Stimulated activated CD4-positive, alpha-beta T cell treated with anti-CD3 and anti-CD28 coated beads, Interleukin-2, amount 100 ng/mL, for 4 hours (primary cell): ENCODE data around the gene HES4.
A peak's percentile ranks its signal among the peaks of the same experiment; 100 is the strongest.

Experiments used
- DNase-seq: peaks from one replicate; pipeline ENCODE4 v3.0.0-alpha.2; 2020; ENCODE audit warnings: low read depth

Gene HES4

DNA sequence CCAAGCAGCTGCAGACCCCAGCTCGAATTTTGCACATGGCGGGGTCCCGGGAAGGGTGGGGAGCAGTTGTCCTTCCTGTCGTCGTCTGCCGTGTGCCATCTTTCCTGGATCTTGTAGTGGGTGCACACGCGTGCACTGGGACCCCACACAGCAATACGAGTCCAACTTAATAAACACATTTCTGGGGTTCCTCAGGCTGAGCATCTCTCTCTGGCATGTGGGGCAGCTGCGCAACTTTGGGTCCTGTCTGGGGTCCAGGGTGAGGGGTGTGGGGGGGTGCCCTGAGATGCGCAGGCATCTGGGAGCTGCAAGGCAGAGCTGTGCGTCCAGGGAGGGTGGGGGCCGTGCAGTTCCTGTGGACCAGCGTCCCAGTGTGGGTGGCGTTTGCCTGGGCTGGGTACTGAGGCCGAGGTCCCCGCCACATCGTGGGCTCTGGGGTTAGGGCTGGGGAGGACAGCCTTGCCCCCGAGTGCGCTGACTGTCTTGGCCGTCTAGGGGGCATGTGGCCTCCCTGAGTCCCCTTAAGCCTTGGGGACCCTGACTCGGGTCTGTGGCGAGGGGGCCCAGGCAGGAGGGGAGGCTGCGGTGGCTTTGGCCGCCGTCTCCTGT, 34.3 kb downstream of the HES4 start:
- no peak for DNase-seq

DNA sequence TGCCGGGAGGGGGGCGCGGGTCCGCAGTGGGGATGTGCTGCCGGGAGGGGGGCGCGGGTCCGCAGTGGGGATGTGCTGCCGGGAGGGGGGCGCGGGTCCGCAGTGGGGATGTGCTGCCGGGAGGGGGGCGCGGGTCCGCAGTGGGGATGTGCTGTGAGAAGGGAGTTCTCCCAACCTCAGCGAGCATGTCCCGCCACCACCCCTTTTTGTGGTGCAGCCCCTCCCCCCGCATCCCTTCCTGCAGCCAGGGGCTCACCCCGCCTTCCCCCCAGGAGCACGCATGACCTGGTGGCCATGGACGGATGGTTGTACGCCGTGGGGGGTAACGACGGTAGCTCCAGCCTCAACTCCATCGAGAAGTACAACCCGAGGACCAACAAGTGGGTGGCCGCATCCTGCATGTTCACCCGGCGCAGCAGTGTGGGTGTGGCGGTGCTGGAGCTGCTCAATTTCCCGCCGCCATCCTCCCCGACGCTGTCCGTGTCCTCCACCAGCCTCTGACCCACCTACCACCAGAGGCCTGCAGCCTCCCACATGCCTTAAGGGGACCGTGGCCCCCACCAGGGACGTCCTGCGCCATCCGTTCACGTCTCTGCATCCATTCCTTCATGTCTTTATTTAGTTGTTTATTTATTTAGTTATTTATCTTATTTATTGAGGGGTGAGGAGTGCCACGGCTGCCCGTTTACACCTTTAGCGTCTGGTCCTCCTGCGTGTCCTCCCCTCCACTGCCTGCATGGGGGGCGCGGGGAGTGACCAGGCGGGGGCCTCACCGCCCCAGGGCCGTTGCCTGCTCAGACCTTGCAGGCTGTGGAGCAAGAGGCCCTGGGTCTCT, 35.0 kb downstream of the HES4 start:
- DNase-seq, result no peak

GRCh38 chr1:963746-964525, 36.0 kb downstream of the HES4 start:
- no peak for DNase-seq

DNA sequence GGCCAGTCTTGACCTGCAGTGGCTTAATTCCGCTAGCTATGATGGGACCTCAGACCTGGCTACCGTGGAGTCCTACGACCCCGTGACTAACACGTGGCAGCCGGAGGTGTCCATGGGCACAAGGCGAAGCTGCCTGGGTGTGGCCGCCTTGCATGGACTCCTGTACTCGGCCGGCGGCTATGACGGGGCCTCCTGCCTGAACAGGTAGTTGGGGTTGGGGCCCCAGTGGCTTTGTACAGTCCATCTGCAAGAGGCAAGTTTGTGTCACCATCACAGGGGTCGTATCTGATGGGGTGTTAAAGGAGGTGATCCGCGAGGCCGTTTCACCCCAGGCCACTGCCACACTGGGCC, 36.6 kb downstream of the HES4 start:
- no peak for DNase-seq

GRCh38 chr1:962381-963300, 37.3 kb downstream of the HES4 start:
- DNase-seq, result no peak

GRCh38 chr1:961132-961669, 38.7 kb downstream of the HES4 start:
- no peak for DNase-seq

- DNase-seq, result peak; percentile 72
These were observed 39.4 kb downstream of the HES4 start, which contains the start of gene KLHL17 for GRCh38 chr1:960363-961131. KLHL17 (plus strand) TSS chr1:960584; CDS start chr1:960694, 110 bp downstream.

GRCh38 chr1:959731-960362, 40.0 kb downstream of the HES4 start:
- DNase-seq, result no peak

- DNase-seq, result peak; percentile 94
These were observed 40.8 kb downstream of the HES4 start, which contains the start of gene NOC2L for GRCh38 chr1:958823-959730. NOC2L (minus strand) TSS chr1:959256; CDS start chr1:959240, 16 bp downstream.

- DNase-seq, result no peak
These were observed 43.3 kb downstream of the HES4 start for GRCh38 chr1:956636-957035.

DNA sequence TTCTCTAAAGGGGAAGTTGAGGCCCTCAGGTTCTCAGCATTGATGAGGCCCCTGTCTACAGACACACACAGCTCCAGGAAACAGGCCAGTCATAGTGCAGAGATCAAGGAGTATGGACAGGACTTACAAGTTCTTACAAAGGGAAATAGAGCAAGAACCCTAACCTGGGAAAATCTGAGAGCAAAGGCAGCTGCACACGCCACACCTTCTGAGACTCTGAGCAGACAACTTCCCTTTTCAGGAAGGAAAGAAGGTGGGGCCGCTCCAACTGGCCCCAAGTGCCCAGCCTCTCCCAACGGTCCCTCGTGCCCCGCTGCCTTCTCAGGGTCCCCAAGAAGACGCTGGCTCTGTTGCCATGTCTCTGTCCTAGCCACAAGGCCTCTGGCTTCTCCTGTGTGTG, 44.4 kb downstream of the HES4 start:
- DNase-seq, result no peak

GRCh38 chr1:954927-955326, 45.0 kb downstream of the HES4 start:
- DNase-seq, result no peak

- DNase-seq, result no peak
These were observed 46.2 kb downstream of the HES4 start for GRCh38 chr1:953524-954320.

GRCh38 chr1:952603-953002, 47.3 kb downstream of the HES4 start:
- no peak for DNase-seq

- DNase-seq, result no peak
These were observed 47.7 kb downstream of the HES4 start for GRCh38 chr1:952201-952600.

DNA sequence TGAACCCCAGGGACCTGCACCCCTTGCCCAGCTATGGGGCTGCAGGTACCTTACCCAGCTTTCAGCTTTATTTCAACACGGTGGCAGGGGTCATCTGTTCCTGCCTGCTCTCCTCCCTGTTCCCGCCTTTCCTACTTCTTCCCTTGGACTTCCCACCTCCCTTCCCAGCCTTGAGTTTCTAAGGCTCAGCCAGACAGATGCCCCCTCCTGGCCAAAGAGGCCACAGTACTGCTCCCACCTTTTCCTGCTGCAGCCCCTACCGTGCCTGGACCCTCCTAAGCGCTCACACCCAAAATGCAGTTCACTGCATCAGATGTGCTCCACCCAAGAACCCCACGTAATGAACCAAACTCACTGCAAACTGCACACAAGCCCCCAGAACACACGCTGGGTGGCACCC, 48.5 kb downstream of the HES4 start:
- DNase-seq, result no peak

GRCh38 chr1:950881-951280, 49.0 kb downstream of the HES4 start:
- DNase-seq, result no peak

DNA sequence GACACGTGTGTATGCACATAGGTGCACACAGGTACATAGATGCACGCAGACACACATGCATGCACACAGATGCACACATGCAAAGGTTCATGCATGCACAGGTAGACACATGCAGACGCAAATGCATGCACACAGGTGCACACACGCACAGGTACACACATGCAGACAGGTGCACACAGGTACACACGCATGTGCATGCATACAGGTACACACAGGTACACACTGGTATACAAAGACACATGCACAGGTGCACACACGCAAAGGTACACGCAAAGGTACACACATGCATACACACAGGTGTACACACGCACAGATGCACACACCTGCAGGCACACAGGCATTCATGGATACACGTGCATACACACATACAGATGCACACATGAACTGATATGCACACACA, 49.6 kb downstream of the HES4 start:
- no peak for DNase-seq
